ENCODE measurements around the gene GHR. TPM values are rescaled to one million over a fixed set of nuclear protein-coding genes. Genes with fewer than 3 reads are reported as not detected.
"Not testable (repeated sequence)": the region's sequence is repeated elsewhere in the genome, so short reads cannot be mapped to it uniquely, and the experiment has no call there.

GHR gene
- polyA plus RNA-seq, 1 donor, result 10.5 TPM

GRCh38 chr5:42719034-42719433 lies 295.8 kb downstream of the GHR start:
- Histone ChIP-seq H3K4me3 (ENCODE audit: low read length) (no peak overlapping the region), H3K27me3 (ENCODE audit: control insufficient read depth, insufficient read depth, low read length) (no peaks in the 10 kb centered on the region), H3K4me1 (ENCODE audit: control insufficient read depth, insufficient read depth, low read length) (no peaks in the 10 kb centered on the region), H3K36me3 (ENCODE audit: control insufficient read depth, insufficient read depth, low read length) (peaks cover 7% of the 10 kb centered on the region), H3K9me3 (ENCODE audit: control insufficient read depth, low read depth, low read length) (no peaks in the 10 kb centered on the region), H3K27ac (ENCODE audit: low read length) (no peak overlapping the region)
- WGBS (ENCODE audit: insufficient coverage, low lambda C conversion rate), result no CpG with 5 or more reads among the region's 2 CpGs
- no peak for DNase-seq

GRCh38 chr5:42720251-42720650 lies 297.0 kb downstream of the GHR start:
- H3K27me3 ChIP-seq (ENCODE audit: control insufficient read depth, insufficient read depth, low read length), result no peaks in the 10 kb centered on the region
- no peak overlapping the region for H3K27ac ChIP-seq (ENCODE audit: low read length)
- DNase-seq, result no peak
- WGBS (ENCODE audit: insufficient coverage, low lambda C conversion rate), result 100% methylated on average over 2 of the region's 6 CpGs
- no peaks in the 10 kb centered on the region for H3K9me3 ChIP-seq (ENCODE audit: control insufficient read depth, low read depth, low read length)
- no peaks in the 10 kb centered on the region for H3K4me1 ChIP-seq (ENCODE audit: control insufficient read depth, insufficient read depth, low read length)
- H3K4me3 ChIP-seq (ENCODE audit: low read length), result no peak overlapping the region
- peaks cover 7% of the 10 kb centered on the region for H3K36me3 ChIP-seq (ENCODE audit: control insufficient read depth, insufficient read depth, low read length)

- Histone ChIP-seq H3K4me3 (ENCODE audit: low read length) (no peak overlapping the region), H3K36me3 (ENCODE audit: control insufficient read depth, insufficient read depth, low read length) (peaks cover 7% of the 10 kb centered on the region), H3K27ac (ENCODE audit: low read length) (no peak overlapping the region), H3K27me3 (ENCODE audit: control insufficient read depth, insufficient read depth, low read length) (no peaks in the 10 kb centered on the region), H3K9me3 (ENCODE audit: control insufficient read depth, low read depth, low read length) (no peaks in the 10 kb centered on the region), H3K4me1 (ENCODE audit: control insufficient read depth, insufficient read depth, low read length) (no peaks in the 10 kb centered on the region)
- DNase-seq, result no peak
Observed at GRCh38 chr5:42721484-42721883, 298.2 kb downstream of the GHR start.

GRCh38 chr5:42734531-42735058 lies 311.4 kb downstream of the GHR start:
- DNase-seq; H3K36me3 ChIP-seq (ENCODE audit: control insufficient read depth, insufficient read depth, low read length); H3K27me3 ChIP-seq (ENCODE audit: control insufficient read depth, insufficient read depth, low read length); H3K9me3 ChIP-seq (ENCODE audit: control insufficient read depth, low read depth, low read length); H3K4me3 ChIP-seq (ENCODE audit: low read length); H3K4me1 ChIP-seq (ENCODE audit: control insufficient read depth, insufficient read depth, low read length); H3K27ac ChIP-seq (ENCODE audit: low read length): not testable (repeated sequence)
- WGBS (ENCODE audit: insufficient coverage, low lambda C conversion rate), result no CpG with 5 or more reads among the region's 24 CpGs

- H3K27me3 ChIP-seq (ENCODE audit: control insufficient read depth, insufficient read depth, low read length), result no peaks in the 10 kb centered on the region
- H3K4me3 ChIP-seq (ENCODE audit: low read length), result no peak overlapping the region
- no peaks in the 10 kb centered on the region for H3K4me1 ChIP-seq (ENCODE audit: control insufficient read depth, insufficient read depth, low read length)
- 100% methylated on average over 1 of the region's 1 CpG for WGBS (ENCODE audit: insufficient coverage, low lambda C conversion rate)
- DNase-seq, result no peak
- no peak overlapping the region for H3K27ac ChIP-seq (ENCODE audit: low read length)
- no peaks in the 10 kb centered on the region for H3K36me3 ChIP-seq (ENCODE audit: control insufficient read depth, insufficient read depth, low read length)
- no peaks in the 10 kb centered on the region for H3K9me3 ChIP-seq (ENCODE audit: control insufficient read depth, low read depth, low read length)
Observed at GRCh38 chr5:42740920-42741319, 317.7 kb downstream of the GHR start.

- Histone ChIP-seq H3K4me3 (ENCODE audit: low read length) (no peak overlapping the region), H3K27me3 (ENCODE audit: control insufficient read depth, insufficient read depth, low read length) (no peaks in the 10 kb centered on the region), H3K36me3 (ENCODE audit: control insufficient read depth, insufficient read depth, low read length) (no peaks in the 10 kb centered on the region), H3K9me3 (ENCODE audit: control insufficient read depth, low read depth, low read length) (no peaks in the 10 kb centered on the region), H3K4me1 (ENCODE audit: control insufficient read depth, insufficient read depth, low read length) (no peaks in the 10 kb centered on the region), H3K27ac (ENCODE audit: low read length) (no peak overlapping the region)
- no CpG with 5 or more reads among the region's 4 CpGs for WGBS (ENCODE audit: insufficient coverage, low lambda C conversion rate)
- DNase-seq, result no peak
Observed at GRCh38 chr5:42745426-42745825, 322.2 kb downstream of the GHR start.

- no peak for DNase-seq
- no peaks in the 10 kb centered on the region for H3K27me3 ChIP-seq (ENCODE audit: control insufficient read depth, insufficient read depth, low read length)
- H3K4me1 ChIP-seq (ENCODE audit: control insufficient read depth, insufficient read depth, low read length), result no peaks in the 10 kb centered on the region
- no peak overlapping the region for H3K4me3 ChIP-seq (ENCODE audit: low read length)
- no CpG with 5 or more reads among the region's 3 CpGs for WGBS (ENCODE audit: insufficient coverage, low lambda C conversion rate)
- H3K9me3 ChIP-seq (ENCODE audit: control insufficient read depth, low read depth, low read length), result no peaks in the 10 kb centered on the region
- H3K27ac ChIP-seq (ENCODE audit: low read length), result no peak overlapping the region
- no peaks in the 10 kb centered on the region for H3K36me3 ChIP-seq (ENCODE audit: control insufficient read depth, insufficient read depth, low read length)
Observed at GRCh38 chr5:42745856-42746255, 322.6 kb downstream of the GHR start.

- no peaks in the 10 kb centered on the region for H3K9me3 ChIP-seq (ENCODE audit: control insufficient read depth, low read depth, low read length)
- H3K27ac ChIP-seq (ENCODE audit: low read length), result no peak overlapping the region
- H3K4me3 ChIP-seq (ENCODE audit: low read length), result no peak overlapping the region
- DNase-seq, result no peak
- no peaks in the 10 kb centered on the region for H3K36me3 ChIP-seq (ENCODE audit: control insufficient read depth, insufficient read depth, low read length)
- H3K4me1 ChIP-seq (ENCODE audit: control insufficient read depth, insufficient read depth, low read length), result no peaks in the 10 kb centered on the region
- no peaks in the 10 kb centered on the region for H3K27me3 ChIP-seq (ENCODE audit: control insufficient read depth, insufficient read depth, low read length)
Observed at GRCh38 chr5:42749020-42749419, 325.8 kb downstream of the GHR start.

- Histone ChIP-seq H3K9me3 (ENCODE audit: control insufficient read depth, low read depth, low read length) (no peaks in the 10 kb centered on the region), H3K27ac (ENCODE audit: low read length) (no peak overlapping the region), H3K4me3 (ENCODE audit: low read length) (no peak overlapping the region), H3K27me3 (ENCODE audit: control insufficient read depth, insufficient read depth, low read length) (no peaks in the 10 kb centered on the region), H3K36me3 (ENCODE audit: control insufficient read depth, insufficient read depth, low read length) (no peaks in the 10 kb centered on the region), H3K4me1 (ENCODE audit: control insufficient read depth, insufficient read depth, low read length) (no peaks in the 10 kb centered on the region)
- no CpG with 5 or more reads among the region's 5 CpGs for WGBS (ENCODE audit: insufficient coverage, low lambda C conversion rate)
- DNase-seq, result no peak
Observed at GRCh38 chr5:42750507-42750906, 327.3 kb downstream of the GHR start.

- Histone ChIP-seq H3K9me3 (ENCODE audit: control insufficient read depth, low read depth, low read length) (no peaks in the 10 kb centered on the region), H3K4me1 (ENCODE audit: control insufficient read depth, insufficient read depth, low read length) (no peaks in the 10 kb centered on the region), H3K36me3 (ENCODE audit: control insufficient read depth, insufficient read depth, low read length) (no peaks in the 10 kb centered on the region), H3K27me3 (ENCODE audit: control insufficient read depth, insufficient read depth, low read length) (no peaks in the 10 kb centered on the region), H3K27ac (ENCODE audit: low read length) (no peak overlapping the region), H3K4me3 (ENCODE audit: low read length) (no peak overlapping the region)
- no CpG with 5 or more reads among the region's 5 CpGs for WGBS (ENCODE audit: insufficient coverage, low lambda C conversion rate)
- DNase-seq, result no peak
Observed at GRCh38 chr5:42751044-42751443, 327.8 kb downstream of the GHR start.

GRCh38 chr5:42753099-42753498 lies 329.9 kb downstream of the GHR start:
- Histone ChIP-seq H3K4me3 (ENCODE audit: low read length) (no peak overlapping the region), H3K9me3 (ENCODE audit: control insufficient read depth, low read depth, low read length) (no peaks in the 10 kb centered on the region), H3K27ac (ENCODE audit: low read length) (no peak overlapping the region), H3K36me3 (ENCODE audit: control insufficient read depth, insufficient read depth, low read length) (no peaks in the 10 kb centered on the region), H3K4me1 (ENCODE audit: control insufficient read depth, insufficient read depth, low read length) (no peaks in the 10 kb centered on the region), H3K27me3 (ENCODE audit: control insufficient read depth, insufficient read depth, low read length) (peaks cover 4% of the 10 kb centered on the region)
- no peak for DNase-seq
- WGBS (ENCODE audit: insufficient coverage, low lambda C conversion rate), result 100% methylated on average over 1 of the region's 3 CpGs
